H1 (cell line): Measurements from ENCODE around the gene RELN. TPM values are rescaled to one million over a fixed set of nuclear protein-coding genes. Genes with fewer than 3 reads are reported as not detected.
A peak's percentile ranks its signal among the peaks of the same experiment; 100 is the strongest.

ENCODE experiments used
- CTCF ChIA-PET: fragments of 300-600 bp; sonication (Branson Sonifier 250); formaldehyde crosslinking; loops from one replicate; lab custom pipeline; 2021; ENCODE audit not compliant: partially characterized antibody; lab: Charles Lee
- POLR2A ChIA-PET: fragments of 300-600 bp; sonication (Branson Sonifier 250); formaldehyde crosslinking; loops from one replicate; lab custom pipeline; 2021; ENCODE audit warnings: inconsistent platforms; ENCODE audit not compliant: partially characterized antibody; lab: Charles Lee
- DNase-seq, 2 experiments: peaks; one replicate each; pipeline versions ENCODE4 v3.0.0 to v3.0.0-alpha.2; 2010 to 2022; ENCODE audit warnings: low spot score in 2 of 2, low read depth in 1 of 2, mixed read lengths in 1 of 2
- FAIRE-seq: peaks from 2 replicates; lab custom pipeline; 2011; peaks lifted over from hg19 to GRCh38; lab: Jason Lieb, UNC
- H2AFZ ChIP-seq: 2 replicates; pipeline ENCODE4 v1.8.1; 2012; ENCODE audit warnings: low read length, inconsistent platforms
- H2AK5ac ChIP-seq: 2 replicates; pipeline ENCODE4 v1.6.1; 2013; ENCODE audit warnings: low read depth, low read length
- H2BK120ac ChIP-seq: replicated peaks from 2 replicates; pipeline ENCODE3; 2013; ENCODE audit warnings: low read depth, low read length, inconsistent platforms
- H2BK12ac ChIP-seq: 2 replicates; pipeline ENCODE4 v1.6.1; 2013; ENCODE audit warnings: low read depth, low read length
- H2BK15ac ChIP-seq: 2 replicates; pipeline ENCODE4 v1.6.1; 2013; ENCODE audit warnings: low read length
- H2BK20ac ChIP-seq: 2 replicates; pipeline ENCODE4 v1.6.1; 2013; ENCODE audit warnings: low read length
- H2BK5ac ChIP-seq: 2 replicates; pipeline ENCODE4 v1.6.1; 2013; ENCODE audit warnings: low read depth, low read length
- H3K14ac ChIP-seq: 2 replicates; pipeline ENCODE4 v1.6.1; 2013; ENCODE audit warnings: inconsistent platforms; ENCODE audit not compliant: insufficient read length
- H3K18ac ChIP-seq: 2 replicates; pipeline ENCODE4 v1.6.1; 2013; ENCODE audit warnings: low read length; ENCODE audit errors: extremely low read depth
- H3K23ac ChIP-seq: 2 replicates; pipeline ENCODE4 v1.6.1; 2013; ENCODE audit warnings: inconsistent platforms; ENCODE audit not compliant: insufficient read length
- H3K23me2 ChIP-seq: 2 replicates; pipeline ENCODE4 v1.6.1; 2013; ENCODE audit warnings: low read depth, low read length
- H3K27ac ChIP-seq: 2 replicates; pipeline ENCODE4 v1.6.1; 2011; ENCODE audit warnings: low read depth, low read length, inconsistent platforms
- H3K27me3 ChIP-seq, 4 experiments: replicated peaks in 1 of 4; 1 replicate in 1 of 4; 2 replicates in 3 of 4; pipeline versions ENCODE4 v1.6.1 to v1.8.1; 2011 to 2013; ENCODE audit warnings: low read length in 3 of 4, mild to moderate bottlenecking in 3 of 4, inconsistent platforms in 2 of 4, mixed read lengths in 2 of 4, moderate library complexity in 1 of 4; ENCODE audit not compliant: control insufficient read depth in 3 of 4, insufficient read depth in 3 of 4; ENCODE audit errors: extremely low read depth in 1 of 4
- H3K36me3 ChIP-seq, 4 experiments: 2 replicates each; pipeline versions ENCODE4 v1.6.1 to v1.8.1; 2011 to 2013; ENCODE audit warnings: mild to moderate bottlenecking in 4 of 4, low read length in 3 of 4, moderate library complexity in 2 of 4, control low read depth in 1 of 4, inconsistent platforms in 1 of 4; ENCODE audit not compliant: insufficient read depth in 4 of 4, control insufficient read depth in 2 of 4
- H3K4ac ChIP-seq: replicated peaks from 2 replicates; pipeline ENCODE3; 2013; ENCODE audit warnings: low read length, low read depth, mixed read lengths, inconsistent platforms; ENCODE audit not compliant: insufficient read length
- H3K4me1 ChIP-seq, 4 experiments: replicated peaks in 1 of 4; 1 replicate in 1 of 4; 2 replicates in 3 of 4; pipeline versions ENCODE4 v1.6.1 to v1.8.1; 2011 to 2013; ENCODE audit warnings: low read length in 3 of 4, inconsistent platforms in 2 of 4, mixed read lengths in 1 of 4; ENCODE audit not compliant: insufficient read depth in 4 of 4, control insufficient read depth in 3 of 4
- H3K4me2 ChIP-seq, 2 experiments: 2 replicates each; pipeline versions ENCODE4 v1.6.1 to v1.8.1; 2011 to 2013; ENCODE audit warnings: low read depth in 2 of 2, low read length in 2 of 2, control low read depth in 1 of 2, inconsistent platforms in 1 of 2, mild to moderate bottlenecking in 1 of 2; ENCODE audit not compliant: insufficient read depth in 1 of 2
- H3K4me3 ChIP-seq, 4 experiments: fragments of 200-600, 300-600 bp in 1 of 4; sonication (generic), shearing (Covaris generic), sonication (Bioruptor Twin) in 1 of 4; 2 replicates each; pipeline versions ENCODE4 v1.5.1 to v1.8.1; 2011 to 2016; ENCODE audit warnings: low read length in 4 of 4, low read depth in 3 of 4, control low read depth in 2 of 4, inconsistent platforms in 2 of 4, mild to moderate bottlenecking in 2 of 4, mixed read lengths in 1 of 4, moderate library complexity in 1 of 4; ENCODE audit not compliant: insufficient read depth in 2 of 4; ENCODE audit errors: extremely low read depth in 1 of 4
- H3K56ac ChIP-seq: replicated peaks from 2 replicates; pipeline ENCODE3; 2013; ENCODE audit warnings: low read depth, mild to moderate bottlenecking, mixed read lengths, low read length, inconsistent platforms; ENCODE audit not compliant: insufficient read length
- H3K79me1 ChIP-seq: 2 replicates; pipeline ENCODE4 v1.6.1; 2013; ENCODE audit warnings: low read depth, low read length, control low read depth
- H3K79me2 ChIP-seq, 2 experiments: 2 replicates each; pipeline versions ENCODE4 v1.6.1 to v1.8.1; 2012 to 2013; ENCODE audit warnings: low read length in 2 of 2, mild to moderate bottlenecking in 2 of 2, inconsistent platforms in 1 of 2; ENCODE audit not compliant: insufficient read depth in 2 of 2, control insufficient read depth in 1 of 2
- H3K9ac ChIP-seq, 4 experiments: replicated peaks in 1 of 4; 1 replicate in 1 of 4; 2 replicates in 3 of 4; pipeline versions ENCODE4 v1.6.1 to v1.8.1; 2011 to 2013; ENCODE audit warnings: low read depth in 3 of 4, low read length in 3 of 4, control low read depth in 2 of 4, mild to moderate bottlenecking in 2 of 4, moderate library complexity in 2 of 4, inconsistent platforms in 1 of 4; ENCODE audit errors: extremely low read depth in 1 of 4
- H3K9me3 ChIP-seq, 2 experiments: 2 replicates each; pipeline versions ENCODE4 v1.6.1 to v1.8.1; 2012 to 2013; ENCODE audit warnings: mild to moderate bottlenecking in 2 of 2, moderate library complexity in 2 of 2, control low read depth in 1 of 2, inconsistent platforms in 1 of 2, low read depth in 1 of 2, low read length in 1 of 2, mixed read lengths in 1 of 2; ENCODE audit not compliant: insufficient read depth in 2 of 2
- H4K20me1 ChIP-seq, 2 experiments: replicated peaks in 1 of 2; 2 replicates each; pipeline versions ENCODE3 to v1.8.1; 2011 to 2013; ENCODE audit warnings: inconsistent platforms in 2 of 2, low read length in 2 of 2, mild to moderate bottlenecking in 1 of 2; ENCODE audit not compliant: insufficient read depth in 2 of 2, control insufficient read depth in 1 of 2
- H4K5ac ChIP-seq: 2 replicates; pipeline ENCODE4 v1.6.1; 2013; ENCODE audit warnings: low read length, low read depth, mixed read lengths, inconsistent platforms; ENCODE audit not compliant: insufficient read length
- H4K8ac ChIP-seq: 2 replicates; pipeline ENCODE4 v1.8.0; 2013; ENCODE audit warnings: mild to moderate bottlenecking, moderate library complexity, low read length, inconsistent platforms; ENCODE audit not compliant: insufficient read depth; ENCODE audit errors: extremely low read depth
- H4K91ac ChIP-seq: replicated peaks from 2 replicates; pipeline ENCODE3; 2013; ENCODE audit warnings: low read length, mixed read lengths, inconsistent platforms; ENCODE audit not compliant: insufficient read length
- EP300 ChIP-seq, 2 experiments: IDR thresholded peaks; 1 replicate in 1 of 2; 2 replicates in 1 of 2; pipeline ENCODE4 v1.6.1; 2011 to 2012; ENCODE audit warnings: low read depth in 2 of 2, low read length in 2 of 2, mild to moderate bottlenecking in 2 of 2, borderline replicate concordance in 1 of 2, inconsistent platforms in 1 of 2, moderate library complexity in 1 of 2
- JUN ChIP-seq: IDR thresholded peaks from 2 replicates; pipeline ENCODE4 v1.6.1; 2011; ENCODE audit warnings: low read depth, mild to moderate bottlenecking, improper control_type of control experiment, low read length
- POLR2A ChIP-seq, 2 experiments: IDR thresholded peaks; 1 replicate in 1 of 2; 2 replicates in 1 of 2; pipeline ENCODE4 v1.6.1; 2011; ENCODE audit warnings: low read depth in 2 of 2, low read length in 2 of 2, mild to moderate bottlenecking in 2 of 2; ENCODE audit errors: control extremely low read depth in 1 of 2
- POU5F1 ChIP-seq: IDR thresholded peaks from 2 replicates; pipeline ENCODE4 v1.6.1; 2011; ENCODE audit warnings: low read depth, mild to moderate bottlenecking, low read length, moderate library complexity
- SIN3A ChIP-seq, 2 experiments: IDR thresholded peaks in 1 of 2; conservative IDR thresholded peaks in 1 of 2; 2 replicates each; pipeline ENCODE4 v1.6.1; 2011 to 2012; ENCODE audit warnings: low read length in 2 of 2, improper control_type of control experiment in 1 of 2, low read depth in 1 of 2, mild to moderate bottlenecking in 1 of 2
- SIX5 ChIP-seq: IDR thresholded peaks from 2 replicates; pipeline ENCODE4 v1.6.1; 2011; ENCODE audit warnings: mild to moderate bottlenecking, low read depth, low read length
- WGBS, 2 experiments: shearing (Covaris generic) in 1 of 2; methylation state at CpG; one replicate each; pipeline versions ENCODE4 v1.1.6 to v1.1.7; 2013 to 2015; ENCODE audit warnings: low lambda C conversion rate in 2 of 2, mixed read lengths in 2 of 2, inconsistent platforms in 1 of 2, low coverage in 1 of 2, missing lambda C conversion rate in 1 of 2; ENCODE audit not compliant: insufficient replicate concordance in 2 of 2, insufficient coverage in 1 of 2, insufficient read length in 1 of 2; ENCODE audit errors: extremely low coverage in 1 of 2, missing lambda C conversion rate in 1 of 2; 5-methylcytosine and 5-hydroxymethylcytosine counted together
- polyA plus RNA-seq, 7 experiments: library from polyadenylated mRNA; depleted of rRNA in 3 of 7; stranded (reverse) in 5 of 7; unstranded in 2 of 7; fragments of >200 nt in 5 of 7; fragments of 200-250 nt in 2 of 7; gene quantifications; 1 replicate in 5 of 7; 2 replicates in 1 of 7; 4 replicates in 1 of 7; pipeline versions ENCODE4 v1.2.1 to v1.2.3, GENCODE V29; 2011 to 2013; ENCODE audit warnings: missing spikeins in 2 of 7, mixed read lengths in 2 of 7
- total RNA-seq: library from RNA; stranded (reverse); fragmentation: NEBNext Ultra II Directional; extraction: Animal tissue kit (Norgen Biotek cat#: 25700); gene quantifications from 2 replicates; pipeline ENCODE4 v1.2.1, GENCODE V29; 2021
- TF ChIP-seq, protein P1 (sequence below): IDR thresholded peaks from 2 replicates; pipeline ENCODE4 v1.6.1; 2012; ENCODE audit warnings: inconsistent platforms
- TF ChIP-seq, protein P2 (sequence below): IDR thresholded peaks from 2 replicates; pipeline ENCODE4 v1.6.1; 2012; ENCODE audit warnings: inconsistent platforms

RELN gene
- total and polyA plus RNA-seq, 2 of the 8 experiments (the other 6 are each of a cell fraction or from before 2014, with no cell fraction given), result 0.03 to 0.07 TPM

DNA sequence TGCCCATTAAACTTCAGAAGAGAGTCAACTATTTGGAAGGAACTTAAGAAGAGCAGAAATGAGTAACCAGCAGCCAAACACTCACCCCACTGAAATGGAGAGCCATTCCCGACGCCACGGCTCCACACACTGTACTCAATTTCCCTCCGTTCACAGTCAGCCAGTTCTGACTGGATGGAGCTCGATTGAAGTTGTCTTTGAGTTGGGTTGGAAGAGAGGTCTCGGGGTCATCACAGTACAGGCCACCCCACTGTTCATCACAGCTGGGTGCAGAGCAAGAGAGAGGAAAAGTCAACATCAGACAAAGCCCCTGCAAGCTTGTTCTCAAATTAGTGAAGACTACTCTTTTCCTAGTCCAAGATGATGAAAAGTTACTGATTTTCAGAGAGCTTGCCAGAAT is 467.5 kb downstream of the RELN start:
- no peak overlapping the region for H3K23ac ChIP-seq
- no peaks in the 10 kb centered on the region for H3K79me1 ChIP-seq
- DNase-seq (no peak), FAIRE-seq (peak; percentile 71)
- H4K20me1 ChIP-seq, result no peaks in the 10 kb centered on the region
- no peak overlapping the region for H2AK5ac ChIP-seq
- H3K4me2 ChIP-seq, result peak overlapping the region in 1 of 2 experiments; percentile 5; a peak in 1 of 4 replicates
- WGBS, 2 experiments, result 84% methylated on average over 6 of the region's 6 CpGs; no CpG with 5 or more reads in 1 of the 2 experiments
- H3K4me3 ChIP-seq, result no peak overlapping the region
- H2BK12ac ChIP-seq, result no peak overlapping the region
- no peaks in the 10 kb centered on the region for H3K23me2 ChIP-seq
- H2BK20ac ChIP-seq, result no peak overlapping the region
- no peak overlapping the region for H2BK15ac ChIP-seq
- no peak overlapping the region for H4K91ac ChIP-seq
- CTCF ChIA-PET, result interaction anchor here (0.6 to 1.4 kb wide), 3 partner anchors 59 to 1400 kb away, joined by 3 to 4 read pairs (median 3); no protein-coding TSS in a partner anchor
- TF ChIP-seq POLR2A (IDR thresholded peaks at IDR 0.05; ENCODE audit: control extremely low read depth in 1 of 2, low read depth in 2 of 2, low read length in 2 of 2) (no peak), JUN (no peak), POU5F1 (no peak), SIX5 (no peak), SIN3A (conservative IDR thresholded peaks at IDR 0.05 in 1 of 2, IDR thresholded peaks at IDR 0.05 in 1 of 2; ENCODE audit: low read depth in 1 of 2, low read length in 2 of 2) (no peak), EP300 (IDR thresholded peaks at IDR 0.05; ENCODE audit: borderline replicate concordance in 1 of 2, low read depth in 2 of 2, low read length in 2 of 2) (no peak)
- TF ChIP-seq, protein P1, sequence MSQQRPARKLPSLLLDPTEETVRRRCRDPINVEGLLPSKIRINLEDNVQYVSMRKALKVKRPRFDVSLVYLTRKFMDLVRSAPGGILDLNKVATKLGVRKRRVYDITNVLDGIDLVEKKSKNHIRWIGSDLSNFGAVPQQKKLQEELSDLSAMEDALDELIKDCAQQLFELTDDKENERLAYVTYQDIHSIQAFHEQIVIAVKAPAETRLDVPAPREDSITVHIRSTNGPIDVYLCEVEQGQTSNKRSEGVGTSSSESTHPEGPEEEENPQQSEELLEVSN, result peak; percentile 92
- TF ChIP-seq, protein P2, sequence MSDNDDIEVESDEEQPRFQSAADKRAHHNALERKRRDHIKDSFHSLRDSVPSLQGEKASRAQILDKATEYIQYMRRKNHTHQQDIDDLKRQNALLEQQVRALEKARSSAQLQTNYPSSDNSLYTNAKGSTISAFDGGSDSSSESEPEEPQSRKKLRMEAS, result peak; percentile 65
- no peaks in the 10 kb centered on the region for H3K9me3 ChIP-seq
- H3K56ac ChIP-seq, result no peak overlapping the region
- H2BK120ac ChIP-seq, result no peak overlapping the region
- H3K4me1 ChIP-seq, result no peaks in the 10 kb centered on the region
- H3K27ac ChIP-seq, result no peak overlapping the region
- no peak overlapping the region for H4K5ac ChIP-seq
- H2AFZ ChIP-seq, result peak overlapping the region; percentile 73; the same call in 1 of the 2 replicates
- no peaks in the 10 kb centered on the region for H3K27me3 ChIP-seq
- no peak overlapping the region for H3K9ac ChIP-seq
- H3K18ac ChIP-seq, result no peak overlapping the region
- no peaks in the 10 kb centered on the region for H3K79me2 ChIP-seq
- H3K36me3 ChIP-seq, result no peaks in the 10 kb centered on the region
- no peak overlapping the region for H4K8ac ChIP-seq
- POLR2A ChIA-PET, result no interaction called here
- no peak overlapping the region for H2BK5ac ChIP-seq
- no peak overlapping the region for H3K14ac ChIP-seq
- no peak overlapping the region for H3K4ac ChIP-seq
